ENCODE data around the gene BMPR1A.
"Not testable (repeated sequence)": the region's sequence is repeated elsewhere in the genome, so short reads cannot be mapped to it uniquely, and the experiment has no call there.

The BMPR1A gene

DNA sequence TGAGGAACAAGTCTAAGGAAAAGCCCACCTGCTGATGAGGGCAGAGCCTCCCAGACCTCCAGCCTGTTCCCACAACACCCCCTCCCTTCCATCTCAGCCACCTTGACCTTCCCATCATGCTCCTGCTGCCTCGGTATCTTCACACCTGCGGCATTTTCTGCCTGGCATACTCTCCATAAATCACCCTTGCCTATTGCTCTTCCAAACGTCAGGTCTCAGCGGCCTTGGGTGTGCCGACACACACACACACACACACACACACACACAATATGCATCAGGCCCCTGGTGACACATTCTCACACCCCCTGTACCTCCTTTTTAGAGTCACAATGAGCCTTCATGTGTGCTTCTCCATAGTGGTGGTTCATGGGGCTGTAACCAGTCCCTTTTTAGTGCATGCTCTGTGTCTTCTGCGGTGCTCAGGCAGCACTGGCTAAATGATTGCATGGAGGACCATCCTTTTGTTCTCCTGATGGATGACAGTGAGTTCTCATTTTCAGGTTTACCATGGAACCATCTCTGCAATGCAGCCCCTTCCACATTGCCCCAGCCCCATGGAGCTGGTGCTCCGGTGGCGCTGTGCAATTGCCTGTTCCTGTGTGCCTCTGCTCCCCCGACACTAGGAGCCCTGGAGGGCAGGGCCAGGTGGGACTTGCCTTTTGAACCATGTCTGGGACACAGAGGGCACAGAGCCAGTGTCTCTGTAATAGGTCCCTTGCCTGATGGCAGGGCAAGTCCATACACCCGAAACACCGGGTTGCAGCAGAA is 216.4 kb downstream of the BMPR1A start:
- Histone ChIP-seq H4K5ac (ENCODE audit: low read length) (no peak overlapping the region), H3K56ac (ENCODE audit: low read length) (peak overlapping the region; percentile 42), H3K4me3 (ENCODE audit: low read length) (no peak overlapping the region), H2BK15ac (replicated peaks; ENCODE audit: low read depth) (no peak overlapping the region), H3K4me2 (ENCODE audit: low read length) (no peak overlapping the region), H3K23ac (ENCODE audit: low read length) (no peak overlapping the region), H3K79me2 (ENCODE audit: control insufficient read depth, insufficient read depth, low read length) (no peaks in the 10 kb centered on the region), H2AK5ac (ENCODE audit: low read length) (no peak overlapping the region), H2BK120ac (ENCODE audit: low read depth, low read length) (no peak overlapping the region), H3K27me3 (ENCODE audit: insufficient read depth, low read length, poor library complexity) (no peaks in the 10 kb centered on the region), H3K18ac (ENCODE audit: low read length) (no peak overlapping the region), H3K4ac (ENCODE audit: low read depth, low read length) (no peak overlapping the region), H2BK5ac (ENCODE audit: low read length) (no peak overlapping the region), H3K79me1 (ENCODE audit: low read length) (no peaks in the 10 kb centered on the region), H3K36me3 (ENCODE audit: control insufficient read depth, insufficient read depth, low read length) (no peaks in the 10 kb centered on the region), H3K9ac (ENCODE audit: low read length) (no peak overlapping the region), H3K4me1 (ENCODE audit: control insufficient read depth, low read depth, low read length) (peaks cover 4% of the 10 kb centered on the region), H4K8ac (ENCODE audit: low read depth, low read length) (no peak overlapping the region), H3K27ac (ENCODE audit: low read depth, low read length) (no peak overlapping the region)
- DNase-seq, result no peak
- no CpG with 5 or more reads among the region's 11 CpGs for WGBS (ENCODE audit: extremely low coverage, insufficient coverage, low lambda C conversion rate)

DNA sequence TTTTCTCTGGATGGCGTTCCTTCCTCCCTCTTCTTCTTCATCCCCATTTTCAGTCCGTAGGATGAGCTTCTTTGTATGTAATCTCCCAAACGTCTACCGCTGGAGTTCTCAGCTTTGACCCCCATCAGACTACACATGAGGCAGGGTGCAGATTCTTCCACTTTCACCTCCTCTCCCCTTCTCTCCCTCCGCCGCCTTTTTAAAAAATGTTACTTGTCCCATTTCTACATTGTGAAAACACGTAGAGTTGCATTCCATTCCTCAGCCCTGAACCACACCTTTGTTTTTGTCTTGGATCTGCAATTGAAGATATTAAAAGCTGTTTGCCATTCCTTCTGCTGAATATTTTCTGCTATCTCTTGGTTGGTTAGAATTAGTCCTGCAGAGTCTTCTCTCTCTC is 218.1 kb downstream of the BMPR1A start:
- no peak overlapping the region for H3K4me2 ChIP-seq (ENCODE audit: low read length)
- no peak overlapping the region for H4K5ac ChIP-seq (ENCODE audit: low read length)
- no peak overlapping the region for H3K4ac ChIP-seq (ENCODE audit: low read depth, low read length)
- no peak for DNase-seq
- H3K23ac ChIP-seq (ENCODE audit: low read length), result no peak overlapping the region
- H2BK15ac ChIP-seq (replicated peaks; ENCODE audit: low read depth), result no peak overlapping the region
- H2BK5ac ChIP-seq (ENCODE audit: low read length), result no peak overlapping the region
- WGBS (ENCODE audit: extremely low coverage, insufficient coverage, low lambda C conversion rate), result no CpG with 5 or more reads among the region's 7 CpGs
- no peak overlapping the region for H3K18ac ChIP-seq (ENCODE audit: low read length)
- no peaks in the 10 kb centered on the region for H3K36me3 ChIP-seq (ENCODE audit: control insufficient read depth, insufficient read depth, low read length)
- H3K27ac ChIP-seq (ENCODE audit: low read depth, low read length), result no peak overlapping the region
- H3K56ac ChIP-seq (ENCODE audit: low read length), result no peak overlapping the region
- H3K79me2 ChIP-seq (ENCODE audit: control insufficient read depth, insufficient read depth, low read length), result no peaks in the 10 kb centered on the region
- H3K4me3 ChIP-seq (ENCODE audit: low read length), result no peak overlapping the region
- H3K27me3 ChIP-seq (ENCODE audit: insufficient read depth, low read length, poor library complexity), result no peaks in the 10 kb centered on the region
- no peak overlapping the region for H4K8ac ChIP-seq (ENCODE audit: low read depth, low read length)
- peaks cover 4% of the 10 kb centered on the region for H3K4me1 ChIP-seq (ENCODE audit: control insufficient read depth, low read depth, low read length)
- no peak overlapping the region for H3K9ac ChIP-seq (ENCODE audit: low read length)
- no peaks in the 10 kb centered on the region for H3K79me1 ChIP-seq (ENCODE audit: low read length)
- H2AK5ac ChIP-seq (ENCODE audit: low read length), result no peak overlapping the region
- no peak overlapping the region for H2BK120ac ChIP-seq (ENCODE audit: low read depth, low read length)

DNA sequence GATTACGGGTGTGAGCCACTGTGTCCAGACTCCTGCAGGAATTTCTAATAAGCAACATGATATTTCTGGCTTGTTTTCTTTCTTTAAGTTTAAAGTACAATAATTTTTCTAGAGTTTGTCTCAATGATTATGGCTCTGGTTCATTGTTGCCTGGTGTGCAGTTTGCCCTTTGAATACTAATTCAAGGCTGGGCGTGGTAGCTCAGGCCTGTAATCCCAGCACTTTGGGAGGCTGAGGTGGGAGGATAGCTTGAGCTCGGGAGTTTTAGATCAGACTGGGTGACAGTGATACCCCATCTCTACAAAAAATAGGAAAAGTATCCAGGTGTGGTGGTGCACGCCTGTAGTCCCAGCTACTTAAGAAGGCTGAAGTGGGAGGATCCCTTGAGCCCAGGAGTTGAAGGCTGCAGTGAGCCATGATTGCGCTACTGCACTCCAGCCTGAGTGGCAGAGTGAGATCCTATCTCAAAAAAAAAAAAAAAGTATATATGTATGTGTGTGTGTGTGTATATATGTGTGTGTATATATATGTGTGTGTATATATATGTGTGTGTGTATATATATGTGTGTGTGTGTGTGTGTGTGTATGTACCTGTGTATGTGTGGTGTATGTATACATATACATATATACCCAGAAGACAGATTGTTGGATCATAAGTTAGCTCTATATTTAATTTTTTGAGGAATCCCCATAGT is 220.1 kb downstream of the BMPR1A start:
- Histone ChIP-seq H3K4me2 (ENCODE audit: low read length) (no peak overlapping the region), H2BK120ac (ENCODE audit: low read depth, low read length) (no peak overlapping the region), H3K18ac (ENCODE audit: low read length) (no peak overlapping the region), H3K9ac (ENCODE audit: low read length) (no peak overlapping the region), H3K79me2 (ENCODE audit: control insufficient read depth, insufficient read depth, low read length) (no peaks in the 10 kb centered on the region), H3K79me1 (ENCODE audit: low read length) (no peaks in the 10 kb centered on the region), H3K23ac (ENCODE audit: low read length) (no peak overlapping the region), H3K56ac (ENCODE audit: low read length) (no peak overlapping the region), H4K8ac (ENCODE audit: low read depth, low read length) (no peak overlapping the region), H2BK15ac (replicated peaks; ENCODE audit: low read depth) (no peak overlapping the region), H3K27me3 (ENCODE audit: insufficient read depth, low read length, poor library complexity) (no peaks in the 10 kb centered on the region), H3K36me3 (ENCODE audit: control insufficient read depth, insufficient read depth, low read length) (no peaks in the 10 kb centered on the region), H4K5ac (ENCODE audit: low read length) (no peak overlapping the region), H3K4me1 (ENCODE audit: control insufficient read depth, low read depth, low read length) (no peaks in the 10 kb centered on the region), H2BK5ac (ENCODE audit: low read length) (no peak overlapping the region), H2AK5ac (ENCODE audit: low read length) (no peak overlapping the region), H3K27ac (ENCODE audit: low read depth, low read length) (no peak overlapping the region), H3K4me3 (ENCODE audit: low read length) (no peak overlapping the region), H3K4ac (ENCODE audit: low read depth, low read length) (no peak overlapping the region)
- no CpG with 5 or more reads among the region's 5 CpGs for WGBS (ENCODE audit: extremely low coverage, insufficient coverage, low lambda C conversion rate)
- DNase-seq, result no peak

DNA sequence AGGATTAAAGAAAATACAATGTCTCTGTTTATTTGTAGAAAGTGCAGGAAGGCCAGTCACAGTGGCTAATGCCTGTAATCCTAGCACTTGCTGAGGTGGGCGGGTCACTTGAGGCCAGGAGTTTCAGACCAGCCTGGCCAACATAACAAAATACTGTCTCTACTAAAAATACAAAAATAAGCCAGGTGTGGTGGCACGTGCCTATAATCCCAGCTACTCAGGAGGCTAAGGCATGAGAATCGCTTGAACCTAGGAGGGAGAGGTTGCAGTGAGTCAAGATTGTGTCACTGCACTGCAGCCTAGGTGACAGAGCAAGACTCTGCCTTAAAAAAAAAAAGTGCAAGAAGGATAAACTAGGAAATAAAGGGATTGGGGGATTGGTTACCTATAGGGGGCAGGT is 222.0 kb downstream of the BMPR1A start:
- H4K5ac ChIP-seq (ENCODE audit: low read length); H3K23ac ChIP-seq (ENCODE audit: low read length); H3K27ac ChIP-seq (ENCODE audit: low read depth, low read length); DNase-seq; H3K27me3 ChIP-seq (ENCODE audit: insufficient read depth, low read length, poor library complexity); H3K4ac ChIP-seq (ENCODE audit: low read depth, low read length); H3K79me2 ChIP-seq (ENCODE audit: control insufficient read depth, insufficient read depth, low read length); H2BK15ac ChIP-seq (replicated peaks; ENCODE audit: low read depth); H3K18ac ChIP-seq (ENCODE audit: low read length); H3K56ac ChIP-seq (ENCODE audit: low read length); H3K4me3 ChIP-seq (ENCODE audit: low read length); H2BK5ac ChIP-seq (ENCODE audit: low read length); H2BK120ac ChIP-seq (ENCODE audit: low read depth, low read length); H3K4me1 ChIP-seq (ENCODE audit: control insufficient read depth, low read depth, low read length); H3K79me1 ChIP-seq (ENCODE audit: low read length); H2AK5ac ChIP-seq (ENCODE audit: low read length); H4K8ac ChIP-seq (ENCODE audit: low read depth, low read length); H3K4me2 ChIP-seq (ENCODE audit: low read length); H3K9ac ChIP-seq (ENCODE audit: low read length); H3K36me3 ChIP-seq (ENCODE audit: control insufficient read depth, insufficient read depth, low read length): not testable (repeated sequence)
- WGBS (ENCODE audit: extremely low coverage, insufficient coverage, low lambda C conversion rate), result no CpG with 5 or more reads among the region's 3 CpGs

DNA sequence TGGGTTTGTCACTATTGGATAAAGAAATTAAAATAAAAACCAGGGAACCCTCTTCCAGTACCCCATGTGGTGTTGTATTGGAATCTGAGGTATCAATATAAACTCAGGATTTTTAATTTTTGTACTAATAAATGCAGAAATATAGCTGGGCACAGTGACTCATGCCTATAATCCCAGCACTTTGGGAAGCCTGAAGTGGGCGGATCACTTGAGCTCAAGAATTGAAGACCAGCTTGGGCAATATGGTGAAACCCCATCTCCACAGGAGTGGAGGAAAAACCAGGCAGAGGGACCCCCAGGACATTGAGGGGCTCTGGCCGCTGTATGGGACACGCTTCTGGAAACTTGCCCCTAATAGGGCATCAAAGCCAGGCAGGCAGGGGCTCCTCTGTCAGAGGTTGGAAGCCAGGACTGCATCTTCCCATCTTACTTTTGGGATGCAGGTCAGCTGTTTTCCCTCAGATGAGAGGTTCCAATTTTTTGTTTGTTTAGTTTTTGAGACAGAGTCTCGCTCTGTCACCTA is 222.9 kb downstream of the BMPR1A start:
- WGBS (ENCODE audit: extremely low coverage, insufficient coverage, low lambda C conversion rate), result no CpG with 5 or more reads among the region's 4 CpGs
- no peak overlapping the region for H3K4me3 ChIP-seq (ENCODE audit: low read length)
- no peak overlapping the region for H3K27ac ChIP-seq (ENCODE audit: low read depth, low read length)
- no peak overlapping the region for H4K8ac ChIP-seq (ENCODE audit: low read depth, low read length)
- H2BK120ac ChIP-seq (ENCODE audit: low read depth, low read length), result no peak overlapping the region
- no peak overlapping the region for H2AK5ac ChIP-seq (ENCODE audit: low read length)
- H3K4me1 ChIP-seq (ENCODE audit: control insufficient read depth, low read depth, low read length), result no peaks in the 10 kb centered on the region
- no peak overlapping the region for H3K4ac ChIP-seq (ENCODE audit: low read depth, low read length)
- H3K18ac ChIP-seq (ENCODE audit: low read length), result no peak overlapping the region
- H3K36me3 ChIP-seq (ENCODE audit: control insufficient read depth, insufficient read depth, low read length), result no peaks in the 10 kb centered on the region
- no peaks in the 10 kb centered on the region for H3K27me3 ChIP-seq (ENCODE audit: insufficient read depth, low read length, poor library complexity)
- no peak overlapping the region for H2BK15ac ChIP-seq (replicated peaks; ENCODE audit: low read depth)
- no peaks in the 10 kb centered on the region for H3K79me2 ChIP-seq (ENCODE audit: control insufficient read depth, insufficient read depth, low read length)
- H3K4me2 ChIP-seq (ENCODE audit: low read length), result no peak overlapping the region
- DNase-seq, result no peak
- H2BK5ac ChIP-seq (ENCODE audit: low read length), result no peak overlapping the region
- no peak overlapping the region for H3K56ac ChIP-seq (ENCODE audit: low read length)
- no peak overlapping the region for H4K5ac ChIP-seq (ENCODE audit: low read length)
- H3K23ac ChIP-seq (ENCODE audit: low read length), result no peak overlapping the region
- no peaks in the 10 kb centered on the region for H3K79me1 ChIP-seq (ENCODE audit: low read length)
- H3K9ac ChIP-seq (ENCODE audit: low read length), result no peak overlapping the region
